Mammary epithelial cell (primary cell): Measurements from ENCODE around the gene MGAT5.

ENCODE experiments used
- CTCF ChIP-seq, 2 donors: IDR thresholded peaks in 1 of 2; conservative IDR thresholded peaks in 1 of 2; 2 replicates each; pipeline ENCODE4 v1.5.1; 2011 to 2012; ENCODE audit warnings: inconsistent platforms in 2 of 2, low read length in 2 of 2, mild to moderate bottlenecking in 2 of 2, control low read depth in 1 of 2, low read depth in 1 of 2; ENCODE audit not compliant: insufficient read depth in 1 of 2; ENCODE audit errors: extremely low read depth in 1 of 2
- EZH2 ChIP-seq: IDR thresholded peaks from 2 replicates; pipeline ENCODE4 v1.6.1; 2012; ENCODE audit warnings: low read length, inconsistent platforms, borderline replicate concordance

GRCh38 chr2:134391751-134392160, 137.9 kb downstream of the MGAT5 start:
- TF ChIP-seq CTCF (conservative IDR thresholded peaks at IDR 0.05 in 1 of 2, IDR thresholded peaks at IDR 0.05 in 1 of 2; ENCODE audit: extremely low read depth in 1 of 2, insufficient read depth in 1 of 2, low read depth in 1 of 2, low read length in 2 of 2) (no peak), EZH2 (no peak)
